ENCODE measurements around the gene PARD6G.

PARD6G gene

GRCh38 chr18:80218341-80219227 lies 28.7 kb downstream of the PARD6G start (continued):
- no peak for TF ChIP-seq ZNF565 (CRISPR knock-in tag; conservative IDR thresholded peaks at IDR 0.05; ENCODE audit: low read depth)
- no peak for TF ChIP-seq ESRRG (CRISPR knock-in tag; IDR thresholded peaks at IDR 0.05)
- no peak for TF ChIP-seq OSR1 (CRISPR knock-in tag; IDR thresholded peaks at IDR 0.05)
- TF ChIP-seq SNAI2 (CRISPR knock-in tag; IDR thresholded peaks at IDR 0.05): no peak
- TF ChIP-seq TOX (CRISPR knock-in tag; IDR thresholded peaks at IDR 0.05; ENCODE audit: borderline replicate concordance): no peak

GRCh38 chr18:80213182-80213581 lies 34.1 kb downstream of the PARD6G start:
- no peak for ATAC-seq
- TF ChIP-seq TCF4 (CRISPR knock-in tag; IDR thresholded peaks at IDR 0.05; ENCODE audit: borderline replicate concordance) (no peak), ZNF70 (CRISPR knock-in tag; IDR thresholded peaks at IDR 0.05) (no peak), ZC3H10 (CRISPR knock-in tag; IDR thresholded peaks at IDR 0.05) (no peak), ZFP3 (CRISPR knock-in tag; IDR thresholded peaks at IDR 0.05) (no peak), OSR1 (CRISPR knock-in tag; IDR thresholded peaks at IDR 0.05) (no peak), ZFP30 (CRISPR knock-in tag; IDR thresholded peaks at IDR 0.05) (no peak), ISL1 (CRISPR knock-in tag; IDR thresholded peaks at IDR 0.05) (no peak), TOX (CRISPR knock-in tag; IDR thresholded peaks at IDR 0.05; ENCODE audit: borderline replicate concordance) (no peak)

- ATAC-seq: no peak
- TF ChIP-seq GLIS3 (CRISPR knock-in tag; IDR thresholded peaks at IDR 0.05): no peak
- TF ChIP-seq TCF4 (CRISPR knock-in tag; IDR thresholded peaks at IDR 0.05; ENCODE audit: borderline replicate concordance): no peak
- no peak for TF ChIP-seq SNAI2 (CRISPR knock-in tag; IDR thresholded peaks at IDR 0.05)
- TF ChIP-seq OSR1 (CRISPR knock-in tag; IDR thresholded peaks at IDR 0.05): no peak
- TF ChIP-seq CREB5 (CRISPR knock-in tag; IDR thresholded peaks at IDR 0.05; ENCODE audit: low read depth): no peak
- TF ChIP-seq ZNF70 (CRISPR knock-in tag; IDR thresholded peaks at IDR 0.05): no peak
These were observed 36.8 kb downstream of the PARD6G start for GRCh38 chr18:80210312-80211083.

GRCh38 chr18:80208620-80209019 lies 38.7 kb downstream of the PARD6G start:
- no peak for ATAC-seq

GRCh38 chr18:80205294-80205693 lies 42.0 kb downstream of the PARD6G start:
- no peak for ATAC-seq
- no peak for TF ChIP-seq CSDC2 (CRISPR knock-in tag; IDR thresholded peaks at IDR 0.05)
- no peak for TF ChIP-seq ISL1 (CRISPR knock-in tag; IDR thresholded peaks at IDR 0.05)

More at GRCh38 chr18:80208620-80209019, 38.7 kb downstream of the PARD6G start:
- TF ChIP-seq ARNTL (CRISPR knock-in tag; IDR thresholded peaks at IDR 0.05; ENCODE audit: borderline replicate concordance, low read depth): no peak
- no peak for TF ChIP-seq GLIS3 (CRISPR knock-in tag; IDR thresholded peaks at IDR 0.05)
- no peak for TF ChIP-seq ZFP3 (CRISPR knock-in tag; IDR thresholded peaks at IDR 0.05)
- no peak for TF ChIP-seq BACH2 (CRISPR knock-in tag; IDR thresholded peaks at IDR 0.05; ENCODE audit: borderline replicate concordance)
- TF ChIP-seq ZNF8 (CRISPR knock-in tag; IDR thresholded peaks at IDR 0.05): no peak
- no peak for TF ChIP-seq SNAI2 (CRISPR knock-in tag; IDR thresholded peaks at IDR 0.05)
- TF ChIP-seq CSDC2 (CRISPR knock-in tag; IDR thresholded peaks at IDR 0.05): no peak
- no peak for TF ChIP-seq TCF4 (CRISPR knock-in tag; IDR thresholded peaks at IDR 0.05; ENCODE audit: borderline replicate concordance)

- ATAC-seq: no peak
- TF ChIP-seq ISL1 (CRISPR knock-in tag; IDR thresholded peaks at IDR 0.05): no peak
- no peak for TF ChIP-seq RARB (CRISPR knock-in tag; IDR thresholded peaks at IDR 0.05)
- TF ChIP-seq POU6F1 (CRISPR knock-in tag; IDR thresholded peaks at IDR 0.05; ENCODE audit: borderline replicate concordance, low read depth): no peak
- TF ChIP-seq ZFP30 (CRISPR knock-in tag; IDR thresholded peaks at IDR 0.05): no peak
- TF ChIP-seq TOX (CRISPR knock-in tag; IDR thresholded peaks at IDR 0.05; ENCODE audit: borderline replicate concordance): no peak
- TF ChIP-seq ZNF70 (CRISPR knock-in tag; IDR thresholded peaks at IDR 0.05): no peak
- TF ChIP-seq ZNF565 (CRISPR knock-in tag; conservative IDR thresholded peaks at IDR 0.05; ENCODE audit: low read depth): no peak
- no peak for TF ChIP-seq CSDC2 (CRISPR knock-in tag; IDR thresholded peaks at IDR 0.05)
- TF ChIP-seq TCF4 (CRISPR knock-in tag; IDR thresholded peaks at IDR 0.05; ENCODE audit: borderline replicate concordance): no peak
- no peak for TF ChIP-seq CSRNP3 (CRISPR knock-in tag; IDR thresholded peaks at IDR 0.05)
- TF ChIP-seq CREB5 (CRISPR knock-in tag; IDR thresholded peaks at IDR 0.05; ENCODE audit: low read depth): no peak
- no peak for TF ChIP-seq ZFP3 (CRISPR knock-in tag; IDR thresholded peaks at IDR 0.05)
These were observed 43.2 kb downstream of the PARD6G start for GRCh38 chr18:80204142-80204541.
